Tibial nerve (tissue), 4 donors: ENCODE measurements around the gene PKP4.

Source experiments
- CTCF ChIP-seq, 5 experiments: fragments of 200-600 bp in 3 of 5; fragments of 450-650 bp in 2 of 5; sonication (generic) in 3 of 5; IDR thresholded peaks; one replicate each; pipeline ENCODE4 v1.5.1; 2016 to 2019; ENCODE audit warnings: antibody characterized with exemption in 5 of 5, mild to moderate bottlenecking in 3 of 5, moderate library complexity in 2 of 5
- EP300 ChIP-seq, 2 donors: sonication (generic); formaldehyde crosslinking; IDR thresholded peaks; one replicate each; pipeline ENCODE4 v1.6.1; 2017; ENCODE audit warnings: antibody characterized with exemption in 2 of 2, mild to moderate bottlenecking in 1 of 2
- POLR2A ChIP-seq, 2 donors: fragments of 450-650 bp; IDR thresholded peaks; one replicate each; pipeline ENCODE4 v1.6.1; 2017; ENCODE audit warnings: antibody characterized with exemption in 2 of 2, mild to moderate bottlenecking in 2 of 2, moderate library complexity in 2 of 2

GRCh38 chr2:158686210-158686691 is 229.5 kb downstream of the PKP4 start:
- TF ChIP-seq EP300 (IDR thresholded peaks at IDR 0.05) = peak in 1 of 2 donors; percentile 48
- TF ChIP-seq CTCF (IDR thresholded peaks at IDR 0.05) = no peak
- TF ChIP-seq POLR2A (IDR thresholded peaks at IDR 0.05) = no peak
